BLaER1 treated with 17β-estradiol and CSF1 and Interleukin-3, amounts not matched to agents 10 nM and 100 nM (cell line): ENCODE results near the gene ITSN1.

Experiments used
- H3K27ac ChIP-seq, 11 experiments: shearing (Covaris generic); formaldehyde crosslinking; 2 replicates each; pipeline ENCODE4 v1.8.1; 2022
- H3K27me3 ChIP-seq, 11 experiments: shearing (Covaris generic); formaldehyde crosslinking; 2 replicates each; pipeline ENCODE4 v1.8.1; 2022
- H3K36me3 ChIP-seq, 11 experiments: shearing (Covaris generic); formaldehyde crosslinking; 2 replicates each; pipeline ENCODE4 v1.8.1; 2022
- H3K4me1 ChIP-seq, 10 experiments: shearing (Covaris generic); formaldehyde crosslinking; 2 replicates each; pipeline ENCODE4 v1.8.1; 2022
- H3K4me2 ChIP-seq, 11 experiments: shearing (Covaris generic); formaldehyde crosslinking; 2 replicates each; pipeline ENCODE4 v1.8.1; 2022
- H3K4me3 ChIP-seq, 10 experiments: shearing (Covaris generic); formaldehyde crosslinking; 2 replicates each; pipeline ENCODE4 v1.8.1; 2022
- H3K9ac ChIP-seq, 11 experiments: shearing (Covaris generic); formaldehyde crosslinking; 2 replicates each; pipeline ENCODE4 v1.8.1; 2022
- H3K9me3 ChIP-seq, 11 experiments: shearing (Covaris generic); formaldehyde crosslinking; replicated peaks in 1 of 11; 2 replicates each; pipeline ENCODE4 v1.8.1; 2022
- H4K20me1 ChIP-seq, 11 experiments: shearing (Covaris generic); formaldehyde crosslinking; 2 replicates each; pipeline ENCODE4 v1.8.1; 2022
- Cebpa-rat ChIP-seq, 11 experiments: shearing (Covaris generic); IDR thresholded peaks; 2 replicates each; pipeline ENCODE4 v1.8.1; 2022

ITSN1 gene

GRCh38 chr21:33844104-33844889 lies 202.0 kb downstream of the ITSN1 start:
- Histone ChIP-seq H3K9me3 (peaks cover 4 to 18% (median 11%) of the 10 kb centered on the region in 11 experiments; a peak in 14 of 22 replicates), H3K4me2 (peak overlapping the region in 3 of 11 experiments; percentile 66 to 83 (median 72); a peak in 5 of 22 replicates), H3K4me1 (peaks cover 10 to 95% (median 17%) of the 10 kb centered on the region in 10 experiments), H4K20me1 (no peaks in the 10 kb centered on the region), H3K27me3 (no peaks in the 10 kb centered on the region), H3K4me3 (no peak overlapping the region), H3K36me3 (peaks cover 0 to 9% (median 0%) of the 10 kb centered on the region in 11 experiments; a peak in 5 of 22 replicates), H3K9ac (no peak overlapping the region), H3K27ac (0 out of 22 replicates have a peak overlapping the region, but pooled peaks of 2 of the 11 experiments have one; percentile 13 to 62)
- TF ChIP-seq Cebpa-rat (IDR thresholded peaks at IDR 0.05) = no peak

GRCh38 chr21:33844890-33845205 lies 202.5 kb downstream of the ITSN1 start:
- Histone ChIP-seq H3K4me1 (peaks cover 10 to 90% (median 17%) of the 10 kb centered on the region in 10 experiments), H3K4me2 (peak overlapping the region in 1 of 11 experiments; percentile 8; a peak in 1 of 22 replicates), H3K9ac (no peak overlapping the region), H3K9me3 (peaks cover 4 to 18% (median 11%) of the 10 kb centered on the region in 11 experiments; a peak in 14 of 22 replicates), H3K4me3 (no peak overlapping the region), H3K27me3 (no peaks in the 10 kb centered on the region), H3K27ac (0 out of 22 replicates have a peak overlapping the region, but pooled peaks of 1 of the 11 experiments have one; percentile 13), H4K20me1 (no peaks in the 10 kb centered on the region), H3K36me3 (peaks cover 0 to 3% (median 0%) of the 10 kb centered on the region in 11 experiments; a peak in 4 of 22 replicates)
- TF ChIP-seq Cebpa-rat (IDR thresholded peaks at IDR 0.05) = no peak

GRCh38 chr21:33846141-33846540 lies 203.8 kb downstream of the ITSN1 start:
- no peaks in the 10 kb centered on the region for H3K36me3 ChIP-seq
- no peak overlapping the region for H3K4me3 ChIP-seq
- no peak overlapping the region; a peak in 1 of 22 replicates for H3K27ac ChIP-seq
- no peaks in the 10 kb centered on the region for H4K20me1 ChIP-seq
- H3K4me2 ChIP-seq = peak overlapping the region in 1 of 11 experiments; percentile 10; a peak in 2 of 22 replicates
- H3K27me3 ChIP-seq = no peaks in the 10 kb centered on the region
- H3K9ac ChIP-seq = no peak overlapping the region
- peaks cover 4 to 18% (median 11%) of the 10 kb centered on the region in 11 experiments; a peak in 14 of 22 replicates for H3K9me3 ChIP-seq
- TF ChIP-seq Cebpa-rat (IDR thresholded peaks at IDR 0.05) = no peak
- peaks cover 10 to 79% (median 17%) of the 10 kb centered on the region in 10 experiments for H3K4me1 ChIP-seq

GRCh38 chr21:33847588-33848248 lies 205.4 kb downstream of the ITSN1 start:
- Histone ChIP-seq H4K20me1 (no peaks in the 10 kb centered on the region), H3K4me3 (no peak overlapping the region), H3K9me3 (peaks cover 4 to 18% (median 11%) of the 10 kb centered on the region in 11 experiments; a peak in 14 of 22 replicates), H3K27me3 (no peaks in the 10 kb centered on the region), H3K9ac (no peak overlapping the region), H3K27ac (peak overlapping the region in 1 of 11 experiments; percentile 9; a peak in 1 of 22 replicates), H3K4me2 (peak overlapping the region; percentile 52 to 73 (median 67); a peak in 16 of 22 replicates), H3K4me1 (peaks cover 10 to 65% (median 14%) of the 10 kb centered on the region in 10 experiments), H3K36me3 (no peaks in the 10 kb centered on the region)
- TF ChIP-seq Cebpa-rat (IDR thresholded peaks at IDR 0.05) = no peak

- Histone ChIP-seq H4K20me1 (no peaks in the 10 kb centered on the region), H3K4me1 (peaks cover 8 to 58% (median 12%) of the 10 kb centered on the region in 10 experiments), H3K4me2 (peak overlapping the region; percentile 52 to 73 (median 67)), H3K4me3 (no peak overlapping the region), H3K27ac (peak overlapping the region in 1 of 11 experiments; percentile 9; a peak in 3 of 22 replicates), H3K27me3 (no peaks in the 10 kb centered on the region), H3K9me3 (peaks cover 4 to 18% (median 11%) of the 10 kb centered on the region in 11 experiments; a peak in 14 of 22 replicates), H3K36me3 (no peaks in the 10 kb centered on the region), H3K9ac (no peak overlapping the region)
- no peak for TF ChIP-seq Cebpa-rat (IDR thresholded peaks at IDR 0.05)
These were observed 206.1 kb downstream of the ITSN1 start for GRCh38 chr21:33848249-33848953.

- no peak overlapping the region for H3K9ac ChIP-seq
- H3K4me1 ChIP-seq = peaks cover 8 to 51% (median 12%) of the 10 kb centered on the region in 10 experiments
- H3K4me3 ChIP-seq = no peak overlapping the region
- no peaks in the 10 kb centered on the region for H3K36me3 ChIP-seq
- H4K20me1 ChIP-seq = no peaks in the 10 kb centered on the region
- TF ChIP-seq Cebpa-rat (IDR thresholded peaks at IDR 0.05) = no peak
- no peak overlapping the region for H3K27ac ChIP-seq
- no peak overlapping the region for H3K4me2 ChIP-seq
- H3K27me3 ChIP-seq = no peaks in the 10 kb centered on the region
- peaks cover 4 to 18% (median 11%) of the 10 kb centered on the region in 11 experiments; a peak in 14 of 22 replicates for H3K9me3 ChIP-seq
These were observed 207.5 kb downstream of the ITSN1 start for GRCh38 chr21:33849834-33850233.

GRCh38 chr21:33850401-33850800 lies 208.1 kb downstream of the ITSN1 start:
- Histone ChIP-seq H3K9me3 (peaks cover 4 to 18% (median 11%) of the 10 kb centered on the region in 11 experiments; a peak in 14 of 22 replicates), H3K4me2 (no peak overlapping the region)
- TF ChIP-seq Cebpa-rat (IDR thresholded peaks at IDR 0.05) = no peak

GRCh38 chr21:33850985-33851384 lies 208.7 kb downstream of the ITSN1 start:
- Histone ChIP-seq H3K27ac (no peak overlapping the region), H3K9me3 (peaks cover 4 to 14% (median 7%) of the 10 kb centered on the region in 11 experiments; a peak in 14 of 22 replicates), H3K4me1 (peaks cover 8 to 44% (median 12%) of the 10 kb centered on the region in 10 experiments), H3K27me3 (no peaks in the 10 kb centered on the region), H3K4me3 (no peak overlapping the region), H3K4me2 (no peak overlapping the region), H3K36me3 (no peaks in the 10 kb centered on the region), H3K9ac (no peak overlapping the region), H4K20me1 (no peaks in the 10 kb centered on the region)
- TF ChIP-seq Cebpa-rat (IDR thresholded peaks at IDR 0.05) = no peak

More at GRCh38 chr21:33850401-33850800, 208.1 kb downstream of the ITSN1 start:
- Histone ChIP-seq H4K20me1 (no peaks in the 10 kb centered on the region), H3K4me3 (no peak overlapping the region), H3K4me1 (peaks cover 8 to 50% (median 12%) of the 10 kb centered on the region in 10 experiments), H3K27me3 (no peaks in the 10 kb centered on the region), H3K36me3 (no peaks in the 10 kb centered on the region), H3K9ac (no peak overlapping the region), H3K27ac (no peak overlapping the region)
